Loucy (cell line): Measurements from ENCODE around the gene CREBBP.

Experiments used
- EZH2phosphoT487 ChIP-seq: fragments of 200-600 bp; IDR thresholded peaks from 2 replicates; pipeline ENCODE4 v1.6.1; 2018; ENCODE audit warnings: antibody characterized with exemption, mild to moderate bottlenecking, moderate library complexity, borderline replicate concordance
- TF ChIP-seq, protein P1 (sequence below): fragments of 200-600 bp; sonication (generic); conservative IDR thresholded peaks from 2 replicates; pipeline ENCODE4 v1.5.1; 2014; ENCODE audit warnings: mild to moderate bottlenecking, antibody characterized with exemption, low read length

DNA sequence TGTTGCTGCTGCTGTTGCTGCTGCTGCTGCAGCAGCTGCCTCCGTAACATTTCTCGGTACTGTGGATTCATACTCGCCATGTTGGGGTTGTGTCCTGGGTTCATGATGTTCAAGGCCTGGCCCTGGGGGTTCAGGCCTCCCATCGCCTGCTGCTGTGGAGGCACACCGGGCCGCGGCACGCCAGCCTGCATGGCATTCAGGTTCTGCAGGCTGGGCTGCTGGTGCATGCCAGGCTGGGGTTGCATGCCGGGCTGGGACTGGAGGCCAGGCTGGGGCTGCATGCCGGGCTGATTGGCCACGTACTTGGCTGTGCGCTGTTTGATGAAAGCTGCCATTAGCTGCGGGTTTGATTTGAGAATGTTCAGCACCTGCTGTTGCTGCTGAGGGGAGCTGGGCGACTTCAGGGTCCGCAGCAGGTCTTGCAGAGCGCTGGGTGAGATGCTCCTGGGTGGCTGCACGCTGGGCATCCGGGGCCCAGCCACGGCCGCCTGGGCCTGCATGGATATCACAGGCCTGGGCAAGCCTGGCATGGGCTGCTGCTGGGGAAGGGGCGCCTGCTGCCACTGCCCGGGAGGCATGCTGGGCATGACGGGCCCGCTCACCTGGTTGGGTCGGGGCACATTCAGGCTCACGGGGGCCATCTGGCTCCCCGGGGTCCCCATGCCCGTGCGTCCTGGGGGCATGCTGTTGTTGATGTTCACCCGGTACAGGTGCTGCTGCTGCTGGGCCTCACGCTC lies 151.9 kb downstream of the CREBBP start:
- TF ChIP-seq, protein P1, sequence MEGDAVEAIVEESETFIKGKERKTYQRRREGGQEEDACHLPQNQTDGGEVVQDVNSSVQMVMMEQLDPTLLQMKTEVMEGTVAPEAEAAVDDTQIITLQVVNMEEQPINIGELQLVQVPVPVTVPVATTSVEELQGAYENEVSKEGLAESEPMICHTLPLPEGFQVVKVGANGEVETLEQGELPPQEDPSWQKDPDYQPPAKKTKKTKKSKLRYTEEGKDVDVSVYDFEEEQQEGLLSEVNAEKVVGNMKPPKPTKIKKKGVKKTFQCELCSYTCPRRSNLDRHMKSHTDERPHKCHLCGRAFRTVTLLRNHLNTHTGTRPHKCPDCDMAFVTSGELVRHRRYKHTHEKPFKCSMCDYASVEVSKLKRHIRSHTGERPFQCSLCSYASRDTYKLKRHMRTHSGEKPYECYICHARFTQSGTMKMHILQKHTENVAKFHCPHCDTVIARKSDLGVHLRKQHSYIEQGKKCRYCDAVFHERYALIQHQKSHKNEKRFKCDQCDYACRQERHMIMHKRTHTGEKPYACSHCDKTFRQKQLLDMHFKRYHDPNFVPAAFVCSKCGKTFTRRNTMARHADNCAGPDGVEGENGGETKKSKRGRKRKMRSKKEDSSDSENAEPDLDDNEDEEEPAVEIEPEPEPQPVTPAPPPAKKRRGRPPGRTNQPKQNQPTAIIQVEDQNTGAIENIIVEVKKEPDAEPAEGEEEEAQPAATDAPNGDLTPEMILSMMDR, result no peak
- no peak for TF ChIP-seq EZH2phosphoT487
